K562 (cell line): ENCODE results near the gene STYXL1. TPM values are rescaled to one million over a fixed set of nuclear protein-coding genes. Genes with fewer than 3 reads are reported as not detected.

Experiments
- ARHGAP35 ChIP-seq: fragments of 450-650 bp; IDR thresholded peaks from 2 replicates; pipeline ENCODE4 v1.6.1; 2018; ENCODE audit not compliant: partially characterized antibody
- BRD4 ChIP-seq: fragments of 200-600 bp; sonication (generic); IDR thresholded peaks from 2 replicates; pipeline ENCODE4 v1.6.1; 2017; ENCODE audit warnings: inconsistent platforms
- CREB5 ChIP-seq: fragments of 250-450 bp; sonication (Bioruptor Pico); IDR thresholded peaks from 2 replicates; pipeline ENCODE4 v1.5.0; 2020; ENCODE audit warnings: mild to moderate bottlenecking
- E2F5 ChIP-seq: sonication (generic); formaldehyde crosslinking; IDR thresholded peaks from 2 replicates; pipeline ENCODE4 v1.8.0; 2022; ENCODE audit warnings: mild to moderate bottlenecking, missing genetic modification reagents
- FOXJ2 ChIP-seq: fragments of 200-800 bp; sonication (Bioruptor generic); IDR thresholded peaks from 2 replicates; pipeline ENCODE4 v1.6.1; 2016; ENCODE audit warnings: missing genetic modification characterization, missing compliant biosample characterization
- GTF2E2 ChIP-seq: fragments of 200-800 bp; sonication (Bioruptor generic); IDR thresholded peaks from 2 replicates; pipeline ENCODE4 v1.6.1; 2016; ENCODE audit warnings: missing genetic modification characterization, missing compliant biosample characterization
- MEF2A ChIP-seq: IDR thresholded peaks from 2 replicates; pipeline ENCODE4 v1.6.1; 2011; ENCODE audit warnings: low read depth, mild to moderate bottlenecking, low read length, moderate library complexity; ENCODE audit not compliant: control insufficient read depth
- POLR3G ChIP-seq: IDR thresholded peaks from 2 replicates; pipeline ENCODE4 v1.6.1; 2011; ENCODE audit not compliant: insufficient read length, insufficient replicate concordance; ENCODE audit errors: extremely low read depth
- PTTG1 ChIP-seq: fragments of 450-650 bp; IDR thresholded peaks from 2 replicates; pipeline ENCODE4 v1.6.1; 2016; ENCODE audit warnings: low read depth, mild to moderate bottlenecking, missing genetic modification characterization, missing compliant biosample characterization
- RUNX1 ChIP-seq: sonication (generic); IDR thresholded peaks from 2 replicates; pipeline ENCODE4 v1.6.1; 2016; ENCODE audit warnings: antibody characterized with exemption, low read depth
- SMARCC2 ChIP-seq: fragments of 450-650 bp; IDR thresholded peaks from 2 replicates; pipeline ENCODE4 v1.6.1; 2017; ENCODE audit warnings: antibody characterized with exemption, moderate library complexity, mild to moderate bottlenecking, low read depth
- TAF9B ChIP-seq: fragments of 450-650 bp; IDR thresholded peaks from 2 replicates; pipeline ENCODE4 v1.6.1; 2018; ENCODE audit warnings: mild to moderate bottlenecking; ENCODE audit not compliant: partially characterized antibody
- TBL1XR1 ChIP-seq, 2 experiments: IDR thresholded peaks; 2 replicates each; pipeline ENCODE4 v1.6.1; 2012; ENCODE audit warnings: improper control_type of control experiment in 2 of 2, low read length in 2 of 2, mild to moderate bottlenecking in 1 of 2
- XRCC3 ChIP-seq: fragments of 450-650 bp; IDR thresholded peaks from 2 replicates; pipeline ENCODE4 v1.6.1; 2017; ENCODE audit warnings: mild to moderate bottlenecking, moderate library complexity
- ZBTB1 ChIP-seq: sonication (generic); formaldehyde crosslinking; IDR thresholded peaks from 2 replicates; pipeline ENCODE4 v1.8.1; 2023; ENCODE audit warnings: missing genetic modification reagents, low read depth, mild to moderate bottlenecking, borderline replicate concordance
- ZBTB11 ChIP-seq, 3 experiments: fragments of 200-800 bp in 1 of 3; fragments of 250-450 bp in 1 of 3; fragments of 450-650 bp in 1 of 3; sonication (Bioruptor Pico) in 1 of 3; sonication (Bioruptor generic) in 1 of 3; formaldehyde crosslinking in 1 of 3; IDR thresholded peaks; 2 replicates each; pipeline versions ENCODE4 v1.6.1 to v1.8.0; 2016 to 2022; ENCODE audit warnings: mild to moderate bottlenecking in 2 of 3, missing genetic modification characterization in 2 of 3, missing compliant biosample characterization in 1 of 3, moderate library complexity in 1 of 3
- ZNF232 ChIP-seq: sonication (generic); formaldehyde crosslinking; IDR thresholded peaks from 2 replicates; pipeline ENCODE4 v1.8.0; 2022; ENCODE audit warnings: mild to moderate bottlenecking, missing genetic modification reagents
- ZNF282 ChIP-seq: sonication (generic); formaldehyde crosslinking; IDR thresholded peaks from 2 replicates; pipeline ENCODE4 v1.8.1; 2023; ENCODE audit warnings: missing genetic modification reagents
- ZNF512 ChIP-seq: IDR thresholded peaks from 2 replicates; pipeline ENCODE4 v1.6.1; 2016; ENCODE audit warnings: missing genetic modification characterization, missing compliant biosample characterization
- ZNF57 ChIP-seq: fragments of 450-650 bp; formaldehyde crosslinking; IDR thresholded peaks from 2 replicates; pipeline ENCODE4 v1.4.0; 2020; ENCODE audit warnings: mild to moderate bottlenecking, moderate library complexity
- ZNF717 ChIP-seq: fragments of 250-450 bp; sonication (Bioruptor Pico); IDR thresholded peaks from 2 replicates; pipeline ENCODE4 v1.5.0; 2021
- polyA plus RNA-seq, 8 experiments: library from polyadenylated mRNA; depleted of rRNA in 4 of 8; stranded (reverse) in 5 of 8; unstranded in 3 of 8; fragments of >200 nt; fragmentation: Nextera tagmentation in 2 of 8; fragmentation: Illumina TruSeq in 1 of 8; extraction: Ambion mirVana in 2 of 8; extraction: Trizol in 1 of 8; gene quantifications; 2 replicates each; pipeline versions ENCODE4 v1.2.1 to v1.2.3, GENCODE V29; 2011 to 2014; ENCODE audit warnings: inconsistent platforms in 1 of 8, missing spikeins in 1 of 8
- total RNA-seq, 7 experiments: library from RNA; depleted of rRNA in 6 of 7; stranded (reverse); fragments of >200 nt in 6 of 7; fragmentation: Illumina TruSeq in 2 of 7; extraction: Trizol in 2 of 7; gene quantifications; 2 replicates each; pipeline versions ENCODE4 v1.2.1 to v1.2.3, GENCODE V29; 2011 to 2021; ENCODE audit warnings: low replicate concordance in 1 of 7

Gene STYXL1
- total and polyA plus RNA-seq, 9 of the 15 experiments (the other 6 are each of a cell fraction or from before 2014, with no cell fraction given): 36.5 to 97.2 (median 49.9) TPM

GRCh38 chr7:76047811-76048667 is at the start of gene STYXL1, which contains the start of gene MDH2 (continued):
- TF ChIP-seq E2F5 (CRISPR knock-in tag): no peak
- TF ChIP-seq POLR3G: no peak
- no peak for TF ChIP-seq FOXJ2 (tag)
- TF ChIP-seq ZNF717 (CRISPR knock-in tag): no peak
- peak; percentile 96; the same call in 1 of the 2 replicates for TF ChIP-seq GTF2E2 (tag)
- no peak for TF ChIP-seq PTTG1 (tag)
- TF ChIP-seq XRCC3: no peak
- peak; percentile 73; the same call in 1 of the 2 replicates for TF ChIP-seq ZBTB1 (CRISPR knock-in tag)
- no peak for TF ChIP-seq ZNF512 (tag)
- TF ChIP-seq ZBTB11 (CRISPR knock-in tag; IDR thresholded peaks at IDR 0.05): peak; percentile 92 to 99 (median 96)
- TF ChIP-seq ARHGAP35: peak; percentile 98
- TF ChIP-seq ZNF282: no peak; the same call in 1 of the 2 replicates
- no peak for TF ChIP-seq RUNX1
- peak; percentile 85 for TF ChIP-seq ZNF232 (CRISPR knock-in tag)
- TF ChIP-seq BRD4: peak; percentile 88; the same call in 1 of the 2 replicates
- TF ChIP-seq SMARCC2: no peak
- no peak for TF ChIP-seq ZNF57 (CRISPR knock-in tag)
- peak; percentile 95 for TF ChIP-seq TAF9B
- TF ChIP-seq CREB5 (CRISPR knock-in tag): no peak
- TF ChIP-seq TBL1XR1 (IDR thresholded peaks at IDR 0.05; ENCODE audit: low read length in 2 of 2): peak in 1 of 2 experiments; percentile 21; a peak in 3 of 4 replicates
- no peak for TF ChIP-seq MEF2A
